Measurements from ENCODE around the gene ANKRD34B.

The ANKRD34B gene

DNA sequence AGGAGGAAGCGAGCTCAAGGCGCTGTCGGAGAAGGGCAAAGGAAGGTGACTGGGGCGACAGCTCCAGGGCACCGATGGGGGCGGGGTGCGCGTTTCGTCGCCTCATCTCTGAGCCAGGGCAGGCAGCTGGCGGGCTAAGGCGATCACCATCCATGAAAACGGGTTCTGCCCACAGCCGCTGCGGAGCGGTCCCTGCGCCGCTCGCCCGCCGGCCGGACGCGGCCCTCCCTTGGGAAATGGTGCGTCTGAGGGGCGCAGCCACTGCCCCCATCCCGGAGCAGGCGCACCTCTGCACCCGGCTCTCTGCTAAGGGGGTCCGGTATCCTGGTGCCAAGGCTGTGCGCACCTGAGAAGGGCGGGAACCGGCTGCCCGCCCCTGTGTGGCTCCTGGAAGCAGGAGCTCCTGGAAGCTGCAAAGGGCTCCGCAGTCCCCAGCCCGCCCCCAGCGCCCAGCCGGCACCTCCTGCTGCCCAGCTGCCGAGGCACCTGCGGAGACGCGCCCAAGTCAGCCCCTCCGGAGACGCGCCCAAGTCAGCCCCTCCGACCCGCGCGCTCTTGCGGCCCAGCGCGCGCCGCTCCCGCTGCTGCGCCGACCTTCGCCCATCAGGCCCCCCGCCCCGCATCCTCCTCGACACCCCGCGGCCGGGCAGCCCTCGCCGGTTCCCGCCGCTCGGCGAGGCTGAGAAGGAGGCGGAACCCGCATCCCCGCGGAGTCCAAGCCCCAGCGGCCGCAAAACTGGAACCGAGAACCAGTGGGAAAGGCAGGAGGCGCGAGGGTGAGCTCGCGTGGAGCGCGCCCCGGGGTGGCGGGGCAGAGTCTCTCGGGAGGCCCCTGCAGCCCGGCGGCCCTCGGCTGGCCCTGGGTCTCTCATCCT lies 757 bp downstream of the ANKRD34B start:
- DNase-seq, result no peak

DNA sequence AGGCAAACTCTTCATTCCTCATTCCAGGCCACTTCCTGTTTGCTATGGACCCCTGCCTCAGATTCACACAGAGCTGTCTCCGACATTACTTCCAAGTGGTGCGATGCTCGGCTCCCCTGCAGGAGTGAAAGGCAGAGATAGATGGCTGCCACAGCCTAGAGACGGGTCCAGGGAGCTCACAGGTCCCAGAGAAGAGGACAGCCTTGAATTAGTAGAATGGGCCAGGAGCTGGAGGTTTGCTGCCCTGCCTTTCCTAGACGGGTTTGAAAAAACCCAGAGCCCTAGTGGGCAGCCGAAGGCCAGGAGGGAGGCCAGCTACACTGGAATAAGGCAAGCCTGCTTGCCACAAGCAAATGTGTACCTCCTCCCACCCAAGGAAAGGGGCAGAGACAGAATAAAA lies 1.8 kb downstream of the ANKRD34B start:
- no peak for DNase-seq

DNA sequence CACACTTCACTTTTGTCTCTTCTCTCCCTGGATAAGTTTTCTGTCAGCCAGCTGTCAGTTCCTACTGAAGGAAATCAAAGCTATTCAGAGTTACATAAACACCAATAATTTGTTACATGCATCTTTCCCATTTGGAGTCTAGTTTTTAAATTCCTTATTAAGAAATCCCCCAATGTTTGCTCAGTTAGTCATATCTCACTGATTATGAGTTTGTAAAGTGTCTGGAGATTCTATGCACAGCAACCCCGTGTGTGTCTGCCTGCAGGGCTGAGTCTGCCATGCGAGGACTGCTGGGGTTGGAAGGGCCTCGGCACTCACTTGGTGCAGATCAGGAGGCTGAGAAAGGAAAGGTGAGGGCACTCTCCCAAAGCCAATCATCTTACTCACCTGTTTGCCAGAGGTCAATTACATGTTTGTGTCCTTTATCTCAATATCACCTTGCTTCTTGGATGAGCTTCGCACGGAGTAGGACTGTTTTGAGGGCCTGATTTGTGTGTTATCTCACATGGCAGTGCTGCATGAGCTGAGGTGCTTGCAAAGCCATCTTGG lies 3.3 kb downstream of the ANKRD34B start:
- DNase-seq, result no peak

- DNase-seq, result no peak
Observed at GRCh38 chr5:80565330-80565729, 4.8 kb downstream of the ANKRD34B start.

- DNase-seq, result no peak
Observed at GRCh38 chr5:80559244-80559643, 10.8 kb downstream of the ANKRD34B start.

- DNase-seq, result no peak
Observed at GRCh38 chr5:80555099-80555498, 15.0 kb downstream of the ANKRD34B start.

DNA sequence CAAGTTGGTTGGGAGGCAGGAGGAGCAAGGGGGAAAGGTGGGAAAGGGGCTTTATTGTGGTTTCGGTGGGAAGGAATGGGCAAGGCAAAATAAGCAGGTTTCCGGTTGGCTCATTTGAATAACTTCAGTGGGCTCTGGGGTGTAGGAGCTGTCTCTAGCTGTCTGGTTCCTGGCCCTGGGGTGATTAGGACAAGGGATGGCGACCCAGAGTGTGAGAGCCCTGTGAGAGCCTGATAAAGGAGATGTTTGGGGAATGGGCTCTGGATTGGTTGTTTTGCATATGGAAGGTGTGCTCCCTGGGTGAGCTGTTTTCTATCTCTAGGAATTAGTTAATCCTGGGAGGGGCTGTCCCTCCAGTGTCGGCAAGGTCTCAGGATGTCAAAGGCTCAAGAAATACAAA lies 15.4 kb downstream of the ANKRD34B start:
- DNase-seq, result no peak

GRCh38 chr5:80541392-80541791 lies 28.7 kb downstream of the ANKRD34B start:
- no peak for DNase-seq

GRCh38 chr5:80540691-80541090 lies 29.4 kb downstream of the ANKRD34B start:
- no peak for DNase-seq

DNA sequence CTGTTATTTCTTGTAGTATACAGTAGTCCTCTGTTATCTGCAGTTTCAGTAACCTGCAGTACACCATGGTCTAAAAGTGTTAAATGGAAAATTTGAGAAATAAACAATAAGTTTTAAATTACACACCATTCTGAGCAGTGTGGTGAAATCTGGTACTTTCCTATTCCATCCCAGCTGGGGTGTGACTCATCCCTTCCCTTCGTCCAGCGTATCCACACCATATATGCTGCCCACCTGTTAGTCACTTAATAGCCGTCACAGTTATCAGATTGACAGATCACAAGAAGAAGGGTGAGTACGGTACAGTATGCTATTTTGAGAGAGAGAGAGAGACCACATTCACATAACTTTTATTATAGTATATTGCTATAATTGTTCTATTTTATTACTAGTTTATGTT lies 53.3 kb downstream of the ANKRD34B start:
- DNase-seq, result no peak

DNA sequence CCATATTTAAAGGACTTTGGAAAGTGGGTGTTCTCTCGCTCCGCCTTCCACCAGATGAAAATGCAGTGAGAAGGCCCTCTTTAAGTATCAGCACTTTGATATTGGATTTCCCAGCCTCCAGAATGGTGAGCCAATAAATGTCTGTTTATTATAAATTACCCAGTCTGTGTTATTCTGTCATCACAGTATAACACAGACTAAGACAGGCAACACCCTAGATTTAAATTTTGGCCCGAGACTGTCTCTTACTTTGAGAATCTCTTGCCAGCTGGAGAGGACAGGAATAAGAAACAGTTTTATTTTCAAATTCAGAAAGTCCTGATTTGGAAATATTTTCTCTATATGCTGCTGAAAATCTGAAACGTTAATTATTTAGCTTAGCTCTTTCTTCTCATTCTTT lies 60.7 kb downstream of the ANKRD34B start:
- DNase-seq, result no peak

GRCh38 chr5:80508844-80509243 lies 61.2 kb downstream of the ANKRD34B start:
- no peak for DNase-seq

DNA sequence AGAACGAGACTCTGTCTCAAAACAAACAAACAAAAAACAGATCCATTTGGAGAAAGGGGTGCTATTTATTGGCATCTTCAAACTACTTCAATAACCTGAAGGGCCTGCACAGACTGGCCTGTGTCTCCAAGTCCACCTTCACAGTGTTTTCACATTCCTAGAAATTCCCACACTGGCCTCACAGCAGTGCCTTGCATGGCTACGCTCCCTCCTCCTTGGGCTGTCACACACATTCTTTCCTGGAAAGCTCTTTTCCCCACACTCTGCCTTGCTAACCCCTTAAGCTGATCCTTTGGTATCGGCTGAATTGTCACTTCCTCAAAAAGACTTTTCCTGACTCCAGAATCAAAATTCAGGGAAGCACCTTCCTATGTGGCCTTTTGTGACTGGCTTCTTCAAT lies 62.4 kb downstream of the ANKRD34B start:
- DNase-seq, result no peak

Measured in NCI-H524 treated with DMSO at 0.1 percent for 48 hours (cell line).